ENCODE data around the gene CCDC141. TPM values are rescaled to one million over a fixed set of nuclear protein-coding genes. Genes with fewer than 3 reads are reported as not detected.

The CCDC141 gene
- total RNA-seq, 1 donor from 2014 or later = not detected

- H3K4me3 ChIP-seq (ENCODE audit: low read depth, low read length) = no peak overlapping the region
- no peak for TF ChIP-seq CTCF (conservative IDR thresholded peaks at IDR 0.05; ENCODE audit: low read depth, low read length)
- no peak for DNase-seq (ENCODE audit: low read depth)
These were observed 238.0 kb downstream of the CCDC141 start for GRCh38 chr2:178811901-178812300.

GRCh38 chr2:178811045-178811444 is 238.9 kb downstream of the CCDC141 start:
- no peak for DNase-seq (ENCODE audit: low read depth)
- no peak overlapping the region for H3K4me3 ChIP-seq (ENCODE audit: low read depth, low read length)
- no peak for TF ChIP-seq CTCF (conservative IDR thresholded peaks at IDR 0.05; ENCODE audit: low read depth, low read length)

- DNase-seq (ENCODE audit: low read depth) = no peak
- H3K4me3 ChIP-seq (ENCODE audit: low read depth, low read length) = no peak overlapping the region
- no peak for TF ChIP-seq CTCF (conservative IDR thresholded peaks at IDR 0.05; ENCODE audit: low read depth, low read length)
These were observed 239.5 kb downstream of the CCDC141 start for GRCh38 chr2:178810422-178810821.

GRCh38 chr2:178807227-178808008 is 242.5 kb downstream of the CCDC141 start, which contains the start of gene TTN:
TTN (minus strand) TSS chr2:178807423; CDS start chr2:178804642, 2,781 bp downstream.
- TF ChIP-seq CTCF (conservative IDR thresholded peaks at IDR 0.05; ENCODE audit: low read depth, low read length) = no peak
- H3K4me3 ChIP-seq (ENCODE audit: low read depth, low read length) = no peak within 1 kb of the TSS
- no peak for DNase-seq (ENCODE audit: low read depth)

GRCh38 chr2:178806543-178806942 is 243.4 kb downstream of the CCDC141 start:
- H3K4me3 ChIP-seq (ENCODE audit: low read depth, low read length) = no peak overlapping the region
- DNase-seq (ENCODE audit: low read depth) = no peak
- no peak for TF ChIP-seq CTCF (conservative IDR thresholded peaks at IDR 0.05; ENCODE audit: low read depth, low read length)

GRCh38 chr2:178805457-178805856 is 244.5 kb downstream of the CCDC141 start:
- TF ChIP-seq CTCF (conservative IDR thresholded peaks at IDR 0.05; ENCODE audit: low read depth, low read length) = no peak
- no peak for DNase-seq (ENCODE audit: low read depth)
- no peak overlapping the region for H3K4me3 ChIP-seq (ENCODE audit: low read depth, low read length)

- H3K4me3 ChIP-seq (ENCODE audit: low read depth, low read length) = no peak overlapping the region
- TF ChIP-seq CTCF (conservative IDR thresholded peaks at IDR 0.05; ENCODE audit: low read depth, low read length) = peak; percentile 53
- peak; percentile 12 for DNase-seq (ENCODE audit: low read depth)
These were observed 245.1 kb downstream of the CCDC141 start for GRCh38 chr2:178804791-178805190.

Data from epithelial cell of proximal tubule (primary cell).